ENCODE results near the gene MAD1L1. TPM values are rescaled to one million over a fixed set of nuclear protein-coding genes. Genes with fewer than 3 reads are reported as not detected.
"Not testable (repeated sequence)": the region's sequence is repeated elsewhere in the genome, so short reads cannot be mapped to it uniquely, and the experiment has no call there.

MAD1L1 gene
- total and polyA plus RNA-seq, 8 donors: 21.4 to 58.8 (median 22.5) TPM

DNA sequence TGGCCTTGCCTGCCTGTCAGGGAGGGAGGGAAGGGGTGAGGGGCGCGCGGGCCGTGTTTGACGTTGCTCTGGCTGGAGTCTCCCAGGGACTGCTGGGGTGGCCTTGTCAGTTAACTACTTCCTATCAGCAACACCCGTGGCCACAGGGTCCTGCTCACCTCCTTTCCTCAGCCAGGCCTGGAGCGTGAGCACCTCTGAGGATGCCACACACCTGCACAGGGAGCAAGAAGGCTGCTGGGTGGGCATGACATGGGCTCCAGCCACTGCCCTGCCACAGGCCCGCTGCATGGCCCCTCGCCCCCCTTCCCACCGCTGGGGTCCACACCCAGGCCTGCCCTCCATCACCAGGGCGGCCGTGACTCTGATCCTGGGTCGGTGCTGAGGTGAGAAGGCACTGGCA, 350.3 kb downstream of the MAD1L1 start:
- no peak for ATAC-seq
- H3K4me1 ChIP-seq: no peaks in the 10 kb centered on the region

DNA sequence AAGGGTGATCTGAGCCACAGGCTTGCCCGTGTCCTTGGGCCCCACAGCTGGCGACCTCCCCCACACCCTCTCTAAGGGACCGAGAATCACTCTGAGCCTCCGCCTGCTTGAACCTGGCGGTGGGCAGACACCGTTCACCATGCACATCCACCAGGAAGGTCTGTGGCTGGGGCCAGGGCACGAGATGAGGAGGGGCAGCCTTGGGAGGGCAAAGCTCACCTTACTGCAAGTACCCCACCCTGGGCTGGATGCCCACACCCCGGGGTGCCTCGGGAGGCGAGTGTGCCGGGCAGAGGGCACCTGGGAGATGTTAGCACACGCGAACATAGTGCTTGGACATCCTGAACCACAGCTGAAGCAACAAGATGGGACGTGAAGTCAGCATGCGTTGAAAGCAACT, 350.8 kb downstream of the MAD1L1 start:
- intact Hi-C loops (cut with DNase I): no loop called here
- peaks cover 0 to 11% of the 10 kb centered on the region in 2 donors for H3K9me3 ChIP-seq
- H3K4me3 ChIP-seq: no peak overlapping the region
- TF ChIP-seq, protein P1, sequence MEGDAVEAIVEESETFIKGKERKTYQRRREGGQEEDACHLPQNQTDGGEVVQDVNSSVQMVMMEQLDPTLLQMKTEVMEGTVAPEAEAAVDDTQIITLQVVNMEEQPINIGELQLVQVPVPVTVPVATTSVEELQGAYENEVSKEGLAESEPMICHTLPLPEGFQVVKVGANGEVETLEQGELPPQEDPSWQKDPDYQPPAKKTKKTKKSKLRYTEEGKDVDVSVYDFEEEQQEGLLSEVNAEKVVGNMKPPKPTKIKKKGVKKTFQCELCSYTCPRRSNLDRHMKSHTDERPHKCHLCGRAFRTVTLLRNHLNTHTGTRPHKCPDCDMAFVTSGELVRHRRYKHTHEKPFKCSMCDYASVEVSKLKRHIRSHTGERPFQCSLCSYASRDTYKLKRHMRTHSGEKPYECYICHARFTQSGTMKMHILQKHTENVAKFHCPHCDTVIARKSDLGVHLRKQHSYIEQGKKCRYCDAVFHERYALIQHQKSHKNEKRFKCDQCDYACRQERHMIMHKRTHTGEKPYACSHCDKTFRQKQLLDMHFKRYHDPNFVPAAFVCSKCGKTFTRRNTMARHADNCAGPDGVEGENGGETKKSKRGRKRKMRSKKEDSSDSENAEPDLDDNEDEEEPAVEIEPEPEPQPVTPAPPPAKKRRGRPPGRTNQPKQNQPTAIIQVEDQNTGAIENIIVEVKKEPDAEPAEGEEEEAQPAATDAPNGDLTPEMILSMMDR (IDR thresholded peaks at IDR 0.05): no peak
- ATAC-seq: no peak
- H3K27me3 ChIP-seq: no peaks in the 10 kb centered on the region
- peaks cover 0 to 21% of the 10 kb centered on the region in 2 donors for H3K36me3 ChIP-seq
- DNase-seq: peak in 1 of 4 donors; percentile 65
- no peak overlapping the region for H3K27ac ChIP-seq
- no peaks in the 10 kb centered on the region for H3K4me1 ChIP-seq

More for the DNA sequence above, 350.3 kb downstream of the MAD1L1 start:
- TF ChIP-seq, protein P1 (IDR thresholded peaks at IDR 0.05): no peak
- Histone ChIP-seq H3K27me3 (no peaks in the 10 kb centered on the region), H3K4me3 (no peak overlapping the region), H3K27ac (no peak overlapping the region), H3K36me3 (peaks cover 0 to 26% of the 10 kb centered on the region in 2 donors), H3K9me3 (peaks cover 0 to 11% of the 10 kb centered on the region in 2 donors)
- peak in 1 of 4 donors; percentile 65 for DNase-seq
- intact Hi-C loops (cut with DNase I): no loop called here

DNA sequence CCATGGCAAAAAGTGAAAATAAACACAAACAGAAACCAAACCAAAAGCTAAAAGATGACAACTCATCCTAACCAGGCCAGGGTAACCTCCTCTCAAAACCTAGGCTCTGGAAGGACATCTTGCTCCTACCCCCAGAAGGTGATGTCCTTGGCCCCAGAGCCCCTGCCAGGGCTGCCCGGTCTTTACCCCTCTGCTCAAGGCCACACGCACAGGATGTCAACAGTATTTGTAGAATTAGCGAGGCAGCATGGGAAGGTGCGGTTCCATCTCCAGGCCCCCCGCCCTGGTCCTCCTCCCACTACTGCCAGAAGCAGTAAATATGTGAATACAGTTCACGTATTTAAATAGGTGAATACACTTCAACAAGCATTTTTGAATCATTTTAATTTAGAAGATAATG, 356.1 kb downstream of the MAD1L1 start:
- peak in 1 of 4 donors; percentile 28 for DNase-seq
- intact Hi-C loops (cut with DNase I); ATAC-seq; H3K4me1 ChIP-seq; H3K4me3 ChIP-seq; H3K27ac ChIP-seq; H3K27me3 ChIP-seq: not testable (repeated sequence)
- peaks cover 0 to 11% of the 10 kb centered on the region in 2 donors for H3K9me3 ChIP-seq
- H3K36me3 ChIP-seq: peaks cover 0 to 24% of the 10 kb centered on the region in 2 donors

DNA sequence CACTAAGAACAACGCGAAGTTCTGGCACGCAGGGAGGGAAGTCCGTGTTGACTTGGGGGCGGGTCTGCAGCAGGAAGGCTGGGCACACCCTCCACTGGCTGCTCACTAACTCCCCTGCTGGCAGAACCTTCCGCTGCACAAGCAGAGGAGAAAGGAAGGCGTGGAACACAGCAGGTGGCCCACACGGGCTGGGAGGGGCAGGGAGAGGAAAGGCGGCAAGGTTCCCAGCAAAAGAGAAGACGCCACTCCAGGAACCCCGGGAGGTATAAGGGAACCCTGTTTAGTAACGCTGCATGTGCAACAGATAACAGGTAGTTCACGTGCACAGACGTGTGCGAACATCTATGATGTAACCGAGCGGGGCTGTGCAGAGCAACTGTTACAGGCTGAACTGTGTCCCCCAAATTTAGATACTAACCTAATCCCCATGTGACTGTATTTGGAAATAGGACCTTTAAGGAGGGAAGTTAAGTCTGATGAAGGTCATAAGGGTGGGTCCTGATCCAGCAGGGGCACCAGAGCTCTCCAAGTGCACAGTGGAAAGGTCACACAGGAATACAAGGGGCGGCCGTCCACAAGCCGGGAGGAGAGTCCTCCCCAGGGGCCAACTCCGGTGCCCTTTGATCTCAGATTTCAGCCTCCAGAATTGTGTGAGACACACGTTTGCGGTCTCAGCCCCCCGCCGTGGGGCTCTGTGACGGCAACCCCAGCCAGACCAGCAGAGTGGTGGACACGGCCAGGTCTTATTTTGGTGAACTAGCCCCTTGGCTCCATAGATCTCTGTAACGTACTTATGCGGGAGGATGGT, 357.1 kb downstream of the MAD1L1 start:
- H3K4me3 ChIP-seq; H3K27ac ChIP-seq; H3K4me1 ChIP-seq; intact Hi-C loops (cut with DNase I); H3K27me3 ChIP-seq: not testable (repeated sequence)
- Histone ChIP-seq H3K36me3 (peaks cover 0 to 19% of the 10 kb centered on the region in 2 donors), H3K9me3 (peaks cover 0 to 11% of the 10 kb centered on the region in 2 donors)
- DNase-seq (peak in 2 of 4 donors; percentile 19 to 65), ATAC-seq (peak; percentile 98)

DNA sequence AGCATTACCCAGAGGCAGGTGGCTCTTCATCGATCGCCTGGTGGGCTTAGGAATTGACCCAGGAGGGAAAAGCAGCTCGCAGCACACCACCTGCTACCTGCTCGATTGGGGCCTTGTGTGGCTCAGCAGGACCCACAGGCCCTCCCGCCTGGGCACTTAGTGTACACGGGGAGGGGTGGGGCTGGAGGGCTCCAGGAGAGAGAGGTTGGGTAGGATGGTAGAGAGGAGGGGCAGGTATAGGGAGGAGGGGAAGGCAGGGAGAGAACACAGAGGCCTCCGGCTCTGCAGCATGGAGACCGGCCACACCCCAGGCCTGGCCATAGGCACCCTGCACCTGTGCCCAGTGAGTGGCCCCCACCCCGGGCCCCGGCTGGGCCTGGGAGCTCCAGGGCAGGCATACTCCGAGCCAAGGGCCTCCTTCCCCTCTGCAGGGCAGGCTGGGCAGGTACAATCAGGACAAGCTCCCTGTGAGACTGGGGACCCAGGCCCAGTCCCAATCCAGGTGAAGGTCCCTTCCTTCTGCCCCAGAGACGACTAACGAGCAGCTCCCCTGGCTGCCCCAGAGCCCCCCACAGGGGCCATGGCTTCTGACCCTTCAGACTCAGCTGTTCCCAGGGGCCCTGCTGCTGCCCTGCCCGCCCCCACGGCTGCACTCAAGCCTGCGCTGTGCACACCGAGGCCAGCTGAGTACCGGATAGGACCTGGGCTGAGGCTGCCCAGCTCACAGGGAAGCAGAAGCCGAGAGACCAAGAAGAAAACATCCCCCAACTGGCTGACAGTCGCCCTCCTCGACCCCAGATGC, 358.0 kb downstream of the MAD1L1 start:
- H3K27me3 ChIP-seq; H3K4me3 ChIP-seq; intact Hi-C loops (cut with DNase I); H3K4me1 ChIP-seq; H3K27ac ChIP-seq: not testable (repeated sequence)
- ATAC-seq (peak; percentile 37), DNase-seq (peak in 1 of 4 donors; percentile 63)
- Histone ChIP-seq H3K9me3 (peaks cover 0 to 11% of the 10 kb centered on the region in 2 donors), H3K36me3 (peaks cover 0 to 13% of the 10 kb centered on the region in 2 donors)

DNA sequence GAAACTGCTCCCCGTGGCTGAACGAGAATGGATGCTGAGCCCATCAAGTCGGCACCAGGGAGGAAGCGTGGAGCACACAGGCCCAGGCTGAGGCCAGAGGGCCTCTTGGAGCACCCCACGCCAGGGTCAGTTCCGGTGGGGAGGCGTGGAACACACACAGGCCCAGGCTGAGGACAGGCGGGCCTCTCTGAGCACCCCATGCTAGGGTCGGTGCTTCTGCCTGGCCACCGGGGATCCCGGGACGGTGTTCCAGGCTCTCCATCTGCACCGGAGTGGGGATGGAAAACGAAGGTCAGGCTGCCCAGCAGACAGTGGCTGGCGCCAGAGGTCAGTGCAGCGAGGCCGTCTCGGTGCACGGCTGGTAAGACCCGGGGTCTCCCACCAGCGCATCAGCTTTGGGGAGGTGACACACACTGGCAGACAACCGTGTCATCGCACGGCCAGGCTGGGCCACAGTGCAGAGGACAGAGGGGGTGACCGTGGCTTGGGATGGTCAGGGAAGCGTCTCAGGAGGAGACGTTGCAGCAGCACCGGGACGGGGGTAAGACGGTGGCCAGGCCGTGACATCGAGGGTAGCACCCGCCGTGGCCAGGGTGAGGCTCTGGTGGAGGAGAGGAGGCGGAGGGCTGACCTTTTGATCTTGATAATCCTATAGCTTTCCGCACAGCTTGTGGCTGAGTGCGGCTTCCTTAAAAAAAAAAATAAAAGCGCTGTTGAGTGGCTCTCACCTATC, 358.7 kb downstream of the MAD1L1 start:
- no peaks in the 10 kb centered on the region for H3K4me1 ChIP-seq
- TF ChIP-seq, protein P1 (IDR thresholded peaks at IDR 0.05): no peak
- intact Hi-C loops (cut with DNase I): no loop called here
- peaks cover 0 to 11% of the 10 kb centered on the region in 2 donors for H3K36me3 ChIP-seq
- DNase-seq: peak in 1 of 4 donors; percentile 70
- no peak overlapping the region for H3K4me3 ChIP-seq
- peaks cover 0 to 11% of the 10 kb centered on the region in 2 donors for H3K9me3 ChIP-seq
- ATAC-seq: no peak
- H3K27ac ChIP-seq: no peak overlapping the region
- no peaks in the 10 kb centered on the region for H3K27me3 ChIP-seq

Data from left lung (tissue), 10 donors.